NOMO-1 (cell line): ENCODE measurements around the gene CCDC27.
"Not testable (repeated sequence)": the region's sequence is repeated elsewhere in the genome, so short reads cannot be mapped to it uniquely, and the experiment has no call there.

ENCODE experiments used
- DNase-seq, 2 experiments: peaks; one replicate each; lab custom pipeline; 2025; ENCODE audit not compliant: unreplicated experiment in 2 of 2; lab: John Stamatoyannopoulos, UW

Gene CCDC27

DNA sequence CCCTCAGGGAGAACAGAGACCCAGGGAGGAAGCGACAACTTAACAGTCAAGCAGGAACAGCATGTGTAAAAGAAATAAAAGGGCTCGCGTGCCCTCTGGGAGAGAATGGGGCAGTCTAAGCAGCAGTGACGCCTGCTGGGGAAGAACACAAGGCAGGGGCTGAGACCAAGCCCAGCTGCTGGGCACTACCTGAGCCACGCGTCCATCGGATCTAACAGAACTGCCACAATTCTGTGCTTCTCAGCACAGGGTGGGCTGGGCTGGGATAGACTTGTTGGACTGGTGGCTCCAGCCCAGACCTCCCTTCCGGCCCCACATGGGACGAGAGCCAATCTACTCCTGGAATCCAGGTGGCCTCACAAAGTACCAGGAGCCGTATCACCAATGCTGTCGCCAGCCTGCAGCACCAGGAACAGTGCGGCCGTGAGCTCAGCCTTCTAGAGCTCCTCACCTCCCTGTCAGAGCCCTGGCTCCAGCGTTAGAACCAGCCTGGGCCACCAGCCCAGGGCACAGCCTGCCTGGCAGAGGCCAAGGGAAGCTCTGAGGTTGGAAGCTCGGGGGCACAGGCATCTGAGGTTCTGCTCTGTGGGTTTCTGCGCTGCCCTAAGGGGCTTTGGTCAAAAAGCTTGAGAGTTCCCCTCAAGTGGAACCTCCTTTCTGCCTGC, 36.6 kb downstream of the CCDC27 start:
- DNase-seq = no peak

DNA sequence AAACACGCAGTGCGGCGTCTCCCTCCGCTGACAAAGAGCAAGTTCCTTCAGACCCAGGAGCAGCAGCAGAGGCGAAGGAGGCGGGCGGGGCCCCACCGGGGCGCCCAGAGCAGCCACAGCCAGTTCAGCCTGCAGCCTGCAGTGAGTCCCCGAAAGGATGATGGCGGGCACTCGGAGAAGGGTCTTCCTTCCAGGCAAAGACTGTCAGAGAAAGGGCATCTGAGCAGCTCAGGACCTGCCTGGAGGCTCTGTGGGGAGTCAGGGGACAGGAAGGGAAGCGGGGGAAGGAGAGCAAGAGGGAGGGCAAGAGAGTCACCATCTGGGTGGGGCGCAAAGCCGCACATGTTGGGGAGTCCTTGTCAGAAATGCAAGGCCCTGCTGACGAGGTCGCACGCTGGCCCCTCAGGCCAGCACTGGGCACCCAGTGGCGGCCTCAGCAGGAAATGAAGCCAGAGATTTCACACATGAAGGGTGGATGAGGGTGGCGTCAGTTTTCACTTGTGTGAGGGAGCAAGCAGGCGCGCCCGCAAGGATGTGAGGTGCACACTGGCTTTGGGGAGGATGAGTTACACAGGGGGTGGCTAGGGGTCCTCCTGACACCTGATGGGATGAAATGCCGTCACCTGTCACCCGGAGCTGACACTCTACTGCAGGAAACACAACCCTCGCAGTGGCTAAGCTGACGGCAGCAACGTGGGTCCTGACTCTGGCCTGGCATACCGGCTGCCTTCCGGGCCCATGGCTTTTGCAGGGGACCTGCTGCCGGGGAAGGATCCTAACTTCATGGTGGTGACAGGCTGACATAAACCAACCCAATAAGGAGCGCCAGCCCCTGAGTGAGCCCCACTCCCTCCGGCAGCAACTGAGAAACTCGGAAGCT, 37.4 kb downstream of the CCDC27 start:
- no peak for DNase-seq

DNA sequence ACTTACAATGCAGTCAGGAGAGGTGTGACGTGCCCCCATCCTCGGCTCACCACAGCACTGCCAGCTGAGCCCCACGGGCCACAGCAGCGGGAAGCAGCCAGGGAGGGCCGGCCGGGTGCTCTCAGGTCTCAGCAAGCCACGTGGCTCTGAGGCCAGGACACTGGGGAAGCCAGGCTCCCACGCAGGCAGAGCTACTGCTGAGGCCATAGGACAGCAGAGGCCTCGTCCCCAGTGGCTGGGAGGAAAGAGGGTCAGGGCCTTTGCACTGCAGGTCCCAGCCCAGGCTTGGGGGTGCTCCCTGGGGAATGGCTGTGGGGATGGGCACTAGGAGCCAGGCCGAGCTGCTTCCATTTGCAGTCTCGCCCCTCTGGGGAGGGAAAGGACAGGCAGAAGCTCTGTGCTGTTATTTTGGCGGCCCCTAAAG, 38.3 kb downstream of the CCDC27 start:
- no peak for DNase-seq

GRCh38 chr1:3790952-3791351, 38.7 kb downstream of the CCDC27 start:
- no peak for DNase-seq

GRCh38 chr1:3795453-3796214, 43.4 kb downstream of the CCDC27 start:
- DNase-seq = no peak

GRCh38 chr1:3796215-3797061, 44.2 kb downstream of the CCDC27 start, which contains the start of gene LRRC47:
Gene LRRC47, minus strand, starts transcription at chr1:3796498. Its CDS starts 22 bp downstream, at chr1:3796476.
- peak; percentile 86 to 89 for DNase-seq

DNA sequence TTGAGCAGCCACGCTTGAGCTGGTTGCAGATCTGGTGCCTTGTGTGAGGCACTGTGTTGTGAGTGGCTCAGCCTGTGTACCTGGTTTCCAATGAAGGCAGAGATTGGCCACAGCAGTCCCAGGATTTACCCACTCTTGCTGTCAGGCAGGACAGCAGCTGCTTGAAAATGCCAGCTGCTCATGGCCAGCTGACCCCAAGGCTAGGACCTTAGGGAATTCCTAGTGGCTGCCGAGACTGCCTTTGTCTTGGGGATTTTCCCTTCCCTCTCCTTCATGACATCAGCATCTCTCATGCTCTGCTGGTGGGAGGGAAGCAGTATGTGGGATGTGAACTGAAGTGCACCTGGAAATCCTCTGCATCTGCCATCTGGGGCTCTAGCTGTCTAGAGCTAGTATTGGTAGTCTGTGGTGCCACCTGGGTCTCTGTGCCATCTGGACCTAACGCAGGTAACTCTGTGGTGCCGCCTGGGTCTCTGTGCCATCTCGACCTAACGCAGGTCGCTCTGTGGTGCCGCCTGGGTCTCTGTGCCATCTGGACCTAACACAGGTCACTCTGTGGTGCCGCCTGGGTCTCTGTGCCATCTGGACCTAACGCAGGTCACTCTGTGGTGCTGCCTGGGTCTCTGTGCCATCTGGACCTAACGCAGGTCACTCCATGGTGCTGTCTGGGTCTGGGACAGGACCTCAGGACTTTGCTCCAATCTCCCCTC, 47.9 kb downstream of the CCDC27 start:
- DNase-seq = no peak

DNA sequence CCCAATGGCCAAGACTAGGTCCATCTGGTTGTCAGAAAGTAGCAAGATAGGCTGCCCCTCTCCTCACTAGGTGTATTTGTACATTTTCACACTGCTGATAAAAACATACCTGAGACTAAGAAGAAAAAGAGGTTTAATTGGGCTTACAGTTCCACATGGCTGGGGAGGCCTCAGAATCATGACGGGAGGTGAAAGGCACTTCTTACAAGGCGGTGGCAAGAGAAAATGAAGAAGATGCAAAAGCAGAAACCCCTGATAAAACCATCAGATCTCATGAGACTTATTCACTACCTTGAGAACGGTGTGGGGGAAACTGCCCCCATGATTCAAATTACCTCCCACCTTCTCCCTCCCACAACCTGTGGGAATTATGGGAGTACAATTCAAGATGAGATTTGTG, 48.5 kb downstream of the CCDC27 start:
- not testable (repeated sequence) for DNase-seq

DNA sequence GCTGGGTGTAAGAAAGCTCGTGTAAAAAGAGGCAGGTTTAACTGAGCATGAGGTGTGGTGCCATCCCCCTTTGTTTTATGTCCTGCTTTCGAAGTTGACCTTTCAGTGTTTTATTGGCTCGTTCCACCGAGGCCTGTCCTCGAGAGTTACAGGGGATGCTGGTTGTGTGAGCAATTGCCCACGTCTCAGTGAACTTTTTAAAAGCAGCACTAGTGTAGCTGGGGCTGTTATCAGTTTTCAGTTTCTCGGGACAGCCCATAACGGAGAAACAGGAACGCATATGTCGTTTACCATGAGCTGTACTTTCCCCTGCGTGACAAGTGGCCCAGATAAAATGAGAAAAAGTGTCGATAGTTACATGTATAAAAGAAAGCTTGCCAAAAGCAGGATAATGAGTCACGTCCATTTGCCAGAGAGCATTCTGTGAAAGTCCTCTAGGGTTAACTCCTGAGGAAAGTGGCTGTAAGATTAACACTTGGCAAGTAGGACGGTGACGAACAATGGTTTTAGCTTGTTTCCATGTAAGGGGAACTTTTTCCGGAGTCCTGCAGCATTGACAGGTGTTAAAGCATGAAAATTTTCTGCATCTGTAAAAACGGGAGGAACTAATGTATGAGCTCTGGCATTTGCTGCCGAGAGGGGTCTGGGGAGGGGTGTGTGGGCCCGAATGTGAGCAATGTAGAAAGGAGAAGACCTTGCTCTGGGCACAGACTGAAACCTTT, 51.8 kb downstream of the CCDC27 start:
- no peak for DNase-seq

GRCh38 chr1:3804627-3804944, 52.3 kb downstream of the CCDC27 start:
- not testable (repeated sequence) for DNase-seq

DNA sequence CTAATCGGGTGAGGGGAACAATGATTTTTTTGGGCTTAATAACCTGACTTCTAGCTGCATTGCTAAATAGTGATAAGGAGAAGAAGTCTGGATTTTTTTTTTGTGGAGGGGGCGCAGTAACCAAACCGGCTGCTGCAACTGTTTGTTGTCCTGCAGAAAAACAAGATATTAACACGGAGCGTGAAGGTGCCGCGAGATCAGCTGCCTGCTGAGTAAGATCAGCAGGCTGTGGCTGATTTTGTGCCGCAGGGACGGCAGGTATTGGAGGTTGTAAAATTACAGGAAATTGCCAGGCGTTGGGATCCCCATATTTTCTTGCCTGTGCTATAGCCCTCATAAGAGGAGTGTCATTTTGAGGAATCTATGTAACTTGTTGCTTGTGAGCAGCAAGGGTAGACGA, 52.8 kb downstream of the CCDC27 start:
- no peak for DNase-seq

- no peak for DNase-seq
Measured at GRCh38 chr1:3807769-3808168, 55.5 kb downstream of the CCDC27 start.

GRCh38 chr1:3809680-3810079, 57.4 kb downstream of the CCDC27 start:
- no peak for DNase-seq

DNA sequence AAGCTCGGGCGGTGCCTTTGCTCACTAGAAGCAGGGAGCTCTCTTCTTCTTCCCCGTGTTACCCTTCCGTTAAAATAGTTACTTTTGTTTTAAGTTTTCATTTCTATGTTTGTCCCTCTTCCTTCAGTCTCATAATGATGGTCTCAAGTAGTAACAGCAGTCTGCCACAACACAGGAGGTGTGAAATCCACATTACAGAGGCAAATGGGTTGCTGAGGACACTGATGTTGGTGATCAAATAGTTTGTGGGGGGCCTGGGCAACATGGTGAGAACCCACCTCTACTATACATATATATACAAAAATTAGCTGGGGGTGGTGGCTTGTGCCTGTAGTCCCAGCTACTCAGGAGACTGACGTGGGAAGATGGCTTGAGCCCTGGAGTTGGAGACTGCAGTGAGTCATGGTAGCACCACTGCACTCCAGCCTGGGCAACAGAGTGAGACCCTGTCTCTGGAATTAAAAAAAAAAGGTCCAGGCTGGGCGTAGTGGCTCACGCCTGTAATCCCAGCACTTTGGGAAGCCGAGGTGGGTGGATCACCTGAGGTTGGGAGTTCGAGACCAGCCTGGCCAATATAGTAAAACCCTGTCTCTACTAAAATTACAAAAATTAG, 58.0 kb downstream of the CCDC27 start:
- not testable (repeated sequence) for DNase-seq

DNA sequence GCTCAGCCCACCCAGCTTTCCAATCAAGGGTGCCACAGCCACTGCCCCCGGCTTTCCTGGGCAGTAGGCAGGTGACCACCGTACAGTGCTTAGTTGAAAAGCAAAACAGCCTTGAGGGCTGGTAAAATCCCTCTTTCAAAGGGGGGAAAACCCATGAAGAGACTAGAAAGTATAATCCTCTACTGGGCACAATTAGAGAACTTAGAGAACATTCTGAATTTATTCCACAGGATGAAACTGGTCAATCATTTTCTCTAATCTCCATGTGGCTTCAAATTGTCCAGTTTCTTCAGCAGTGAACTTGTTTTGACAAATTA, 59.3 kb downstream of the CCDC27 start:
- no peak for DNase-seq

DNA sequence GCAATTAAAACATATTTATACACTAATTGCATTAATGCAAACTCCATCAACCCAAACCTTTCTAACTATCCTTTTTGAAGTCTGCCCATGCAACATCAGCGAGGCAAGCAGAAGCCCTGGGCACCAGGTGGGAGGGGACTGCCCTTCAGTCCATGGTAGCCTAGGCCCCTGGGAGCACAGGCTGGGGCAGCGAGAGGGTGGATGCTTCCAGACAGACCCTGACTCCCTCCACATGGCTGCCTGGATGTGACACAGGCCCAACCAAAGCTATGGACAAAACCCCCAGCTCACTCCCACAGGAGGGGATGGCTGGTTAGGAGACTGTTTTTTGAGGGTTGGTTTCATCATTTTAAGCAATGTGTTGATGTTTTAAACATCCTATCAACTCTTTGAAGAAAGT, 61.8 kb downstream of the CCDC27 start:
- no peak for DNase-seq

DNA sequence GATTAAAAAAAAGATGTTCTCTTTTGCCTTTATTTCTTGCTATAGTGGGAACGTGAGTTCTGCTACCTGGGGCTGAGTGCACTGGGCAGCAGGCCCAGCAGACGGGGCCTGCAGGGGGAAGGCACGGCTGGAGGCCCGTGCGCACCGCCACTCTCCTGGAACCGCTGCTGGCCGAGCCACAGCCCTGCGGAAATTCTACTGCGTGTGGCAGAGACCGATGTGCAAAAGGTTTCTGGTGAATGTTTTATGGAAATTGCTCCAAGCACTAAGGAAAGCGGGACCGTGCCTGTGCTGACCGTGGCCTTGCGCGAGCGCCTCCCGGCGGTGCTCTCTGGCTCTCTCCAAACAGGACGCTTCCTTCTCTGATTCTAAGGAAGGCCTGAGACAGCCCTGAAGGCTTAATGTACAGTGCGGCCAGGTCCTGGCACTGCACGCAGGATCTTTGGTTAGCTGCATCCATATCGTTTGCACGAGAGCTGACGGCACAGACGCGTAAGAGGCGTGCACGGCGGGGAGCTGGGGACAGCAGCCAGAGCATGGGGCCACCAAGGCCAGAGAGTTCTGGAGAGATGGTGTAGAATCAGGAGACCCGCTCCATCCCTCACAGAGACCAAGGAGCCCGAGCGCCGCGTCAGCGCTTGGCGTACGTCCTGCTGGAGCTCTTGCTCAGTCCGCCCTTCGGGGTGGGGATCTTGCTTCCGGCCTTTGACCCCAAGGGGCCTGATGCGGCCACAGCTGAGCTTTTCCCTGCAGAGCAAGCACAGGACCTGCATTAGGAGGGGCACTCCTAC, 62.7 kb downstream of the CCDC27 start:
- DNase-seq = no peak
